ENCODE measurements around the gene NRG4.
"Not testable (repeated sequence)": the region's sequence is repeated elsewhere in the genome, so short reads cannot be mapped to it uniquely, and the experiment has no call there.

Gene NRG4

GRCh38 chr15:76024021-76024768 is 12.0 kb upstream of the NRG4 start:
- H2AFZ ChIP-seq (ENCODE audit: low read depth, low read length) = no peak overlapping the region
- no peaks in the 10 kb centered on the region for H4K20me1 ChIP-seq (ENCODE audit: insufficient read depth, low read length)
- H3K4me3 ChIP-seq (ENCODE audit: low read depth in 1 of 2, low read length in 2 of 2) = no peak overlapping the region
- ATAC-seq (ENCODE audit: insufficient read depth, low read depth) (no peak), DNase-seq (no peak)
- no peaks in the 10 kb centered on the region for H3K36me3 ChIP-seq (ENCODE audit: insufficient read depth, low read length)
- H3K9me3 ChIP-seq (ENCODE audit: insufficient read depth, low read length, severe bottlenecking) = peaks cover 11% of the 10 kb centered on the region
- no peaks in the 10 kb centered on the region for H3K4me1 ChIP-seq (ENCODE audit: insufficient read depth, low read length)
- H3K27me3 ChIP-seq (ENCODE audit: insufficient read depth, low read length, poor library complexity) = no peaks in the 10 kb centered on the region
- no peaks in the 10 kb centered on the region for H3K79me2 ChIP-seq (ENCODE audit: insufficient read depth, low read length)
- H3K4me2 ChIP-seq (ENCODE audit: insufficient read depth, low read length) = no peak overlapping the region
- TF ChIP-seq EZH2 (IDR thresholded peaks at IDR 0.05; ENCODE audit: borderline replicate concordance, low read depth, low read length, severe bottlenecking) (no peak), CTCF (IDR thresholded peaks at IDR 0.05; ENCODE audit: borderline replicate concordance, extremely low read depth, low read length, poor library complexity, severe bottlenecking) (no peak)
- H3K27ac ChIP-seq (ENCODE audit: low read length) = no peak overlapping the region
- H3K9ac ChIP-seq (ENCODE audit: low read depth, low read length) = no peak overlapping the region

- DNase-seq; H3K4me3 ChIP-seq (ENCODE audit: low read depth in 1 of 2, low read length in 2 of 2); H3K9ac ChIP-seq (ENCODE audit: low read depth, low read length); H2AFZ ChIP-seq (ENCODE audit: low read depth, low read length); H3K79me2 ChIP-seq (ENCODE audit: insufficient read depth, low read length); H3K4me2 ChIP-seq (ENCODE audit: insufficient read depth, low read length); H3K4me1 ChIP-seq (ENCODE audit: insufficient read depth, low read length); ATAC-seq (ENCODE audit: insufficient read depth, low read depth); H4K20me1 ChIP-seq (ENCODE audit: insufficient read depth, low read length); H3K9me3 ChIP-seq (ENCODE audit: insufficient read depth, low read length, severe bottlenecking); H3K36me3 ChIP-seq (ENCODE audit: insufficient read depth, low read length); H3K27ac ChIP-seq (ENCODE audit: low read length); H3K27me3 ChIP-seq (ENCODE audit: insufficient read depth, low read length, poor library complexity): not testable (repeated sequence)
Observed at GRCh38 chr15:76013470-76013869, 1.2 kb upstream of the NRG4 start.

GRCh38 chr15:76010613-76011012 is 1.6 kb downstream of the NRG4 start:
- no peaks in the 10 kb centered on the region for H3K9me3 ChIP-seq (ENCODE audit: insufficient read depth, low read length, severe bottlenecking)
- H3K4me1 ChIP-seq (ENCODE audit: insufficient read depth, low read length) = no peaks in the 10 kb centered on the region
- TF ChIP-seq EZH2 (IDR thresholded peaks at IDR 0.05; ENCODE audit: borderline replicate concordance, low read depth, low read length, severe bottlenecking) (no peak), CTCF (IDR thresholded peaks at IDR 0.05; ENCODE audit: borderline replicate concordance, extremely low read depth, low read length, poor library complexity, severe bottlenecking) (no peak)
- H3K4me3 ChIP-seq (ENCODE audit: low read depth in 1 of 2, low read length in 2 of 2) = no peak overlapping the region
- no peaks in the 10 kb centered on the region for H3K79me2 ChIP-seq (ENCODE audit: insufficient read depth, low read length)
- H2AFZ ChIP-seq (ENCODE audit: low read depth, low read length) = no peak overlapping the region
- DNase-seq (no peak), ATAC-seq (ENCODE audit: insufficient read depth, low read depth) (no peak)
- H4K20me1 ChIP-seq (ENCODE audit: insufficient read depth, low read length) = no peaks in the 10 kb centered on the region
- H3K4me2 ChIP-seq (ENCODE audit: insufficient read depth, low read length) = no peak overlapping the region
- H3K36me3 ChIP-seq (ENCODE audit: insufficient read depth, low read length) = no peaks in the 10 kb centered on the region
- no peak overlapping the region for H3K27ac ChIP-seq (ENCODE audit: low read length)
- peaks cover 9% of the 10 kb centered on the region for H3K27me3 ChIP-seq (ENCODE audit: insufficient read depth, low read length, poor library complexity)
- H3K9ac ChIP-seq (ENCODE audit: low read depth, low read length) = no peak overlapping the region

- Histone ChIP-seq H3K4me2 (ENCODE audit: insufficient read depth, low read length) (no peak overlapping the region), H3K27ac (ENCODE audit: low read length) (no peak overlapping the region), H3K36me3 (ENCODE audit: insufficient read depth, low read length) (no peaks in the 10 kb centered on the region), H3K4me1 (ENCODE audit: insufficient read depth, low read length) (no peaks in the 10 kb centered on the region), H4K20me1 (ENCODE audit: insufficient read depth, low read length) (no peaks in the 10 kb centered on the region), H3K27me3 (ENCODE audit: insufficient read depth, low read length, poor library complexity) (peaks cover 9% of the 10 kb centered on the region), H3K9ac (ENCODE audit: low read depth, low read length) (no peak overlapping the region), H2AFZ (ENCODE audit: low read depth, low read length) (no peak overlapping the region), H3K79me2 (ENCODE audit: insufficient read depth, low read length) (no peaks in the 10 kb centered on the region), H3K9me3 (ENCODE audit: insufficient read depth, low read length, severe bottlenecking) (no peaks in the 10 kb centered on the region), H3K4me3 (ENCODE audit: low read depth in 1 of 2, low read length in 2 of 2) (no peak overlapping the region)
- DNase-seq (no peak), ATAC-seq (ENCODE audit: insufficient read depth, low read depth) (no peak)
- TF ChIP-seq EZH2 (IDR thresholded peaks at IDR 0.05; ENCODE audit: borderline replicate concordance, low read depth, low read length, severe bottlenecking) = no peak
- TF ChIP-seq CTCF (IDR thresholded peaks at IDR 0.05; ENCODE audit: borderline replicate concordance, extremely low read depth, low read length, poor library complexity, severe bottlenecking) = no peak
Observed at GRCh38 chr15:76006136-76006778, 6.0 kb downstream of the NRG4 start.
